K562 (cell line): ENCODE measurements around the gene NSMCE1. TPM values are rescaled to one million over a fixed set of nuclear protein-coding genes. Genes with fewer than 3 reads are reported as not detected.

Source experiments
- ARHGAP35 ChIP-seq: fragments of 450-650 bp; IDR thresholded peaks from 2 replicates; pipeline ENCODE4 v1.6.1; 2018; ENCODE audit not compliant: partially characterized antibody
- ESRRB ChIP-seq: fragments of 250-450 bp; sonication (Bioruptor Pico); IDR thresholded peaks from 2 replicates; pipeline ENCODE4 v1.5.0; 2020; ENCODE audit warnings: mild to moderate bottlenecking, moderate library complexity, borderline replicate concordance
- FIP1L1 ChIP-seq: fragments of 200-400 bp; formaldehyde crosslinking; IDR thresholded peaks from 2 replicates; pipeline ENCODE4 v1.6.1; 2018; ENCODE audit warnings: mild to moderate bottlenecking, low read depth, low read length; ENCODE audit not compliant: poor library complexity, severe bottlenecking
- HNRNPL ChIP-seq: fragments of 200-400 bp; formaldehyde crosslinking; IDR thresholded peaks from 2 replicates; pipeline ENCODE4 v1.6.1; 2017; ENCODE audit warnings: low read depth, mild to moderate bottlenecking, low read length
- IFI16 ChIP-seq: fragments of 250-450 bp; sonication (Bioruptor Pico); IDR thresholded peaks from 2 replicates; pipeline ENCODE4 v2.1.2; 2022; ENCODE audit warnings: mild to moderate bottlenecking, inconsistent platforms
- PTTG1 ChIP-seq: fragments of 450-650 bp; IDR thresholded peaks from 2 replicates; pipeline ENCODE4 v1.6.1; 2016; ENCODE audit warnings: low read depth, mild to moderate bottlenecking, missing genetic modification characterization, missing compliant biosample characterization
- RFX7 ChIP-seq: fragments of 250-450 bp; sonication (Bioruptor Pico); IDR thresholded peaks from 2 replicates; pipeline ENCODE4 v1.5.1; 2021; ENCODE audit warnings: mild to moderate bottlenecking
- ZBTB17 ChIP-seq: fragments of 450-650 bp; formaldehyde crosslinking; IDR thresholded peaks from 2 replicates; pipeline ENCODE4 v1.4.0; 2020; ENCODE audit warnings: mild to moderate bottlenecking
- ZNF121 ChIP-seq: sonication (generic); formaldehyde crosslinking; conservative IDR thresholded peaks from 2 replicates; pipeline ENCODE4 v1.8.0; 2022; ENCODE audit warnings: missing genetic modification reagents
- polyA plus RNA-seq, 8 experiments: library from polyadenylated mRNA; depleted of rRNA in 4 of 8; stranded (reverse) in 5 of 8; unstranded in 3 of 8; fragments of >200 nt; fragmentation: Nextera tagmentation in 2 of 8; fragmentation: Illumina TruSeq in 1 of 8; extraction: Ambion mirVana in 2 of 8; extraction: Trizol in 1 of 8; gene quantifications; 2 replicates each; pipeline versions ENCODE4 v1.2.1 to v1.2.3, GENCODE V29; 2011 to 2014; ENCODE audit warnings: inconsistent platforms in 1 of 8, missing spikeins in 1 of 8
- total RNA-seq, 7 experiments: library from RNA; depleted of rRNA in 6 of 7; stranded (reverse); fragments of >200 nt in 6 of 7; fragmentation: Illumina TruSeq in 2 of 7; extraction: Trizol in 2 of 7; gene quantifications; 2 replicates each; pipeline versions ENCODE4 v1.2.1 to v1.2.3, GENCODE V29; 2011 to 2021; ENCODE audit warnings: low replicate concordance in 1 of 7
- TF ChIP-seq, protein P1 (sequence below), 2 experiments: fragments of 450-650 bp in 1 of 2; sonication (generic) in 1 of 2; formaldehyde crosslinking in 1 of 2; IDR thresholded peaks in 1 of 2; conservative IDR thresholded peaks in 1 of 2; 2 replicates each; pipeline versions ENCODE4 v1.6.1 to v1.8.1; 2016 to 2023; ENCODE audit warnings: mild to moderate bottlenecking in 2 of 2, moderate library complexity in 2 of 2, inconsistent platforms in 1 of 2, missing genetic modification reagents in 1 of 2
- TF ChIP-seq, protein P2 (sequence below): fragments of 250-450 bp; sonication (Bioruptor Pico); IDR thresholded peaks from 2 replicates; pipeline ENCODE4 v1.5.0; 2020; ENCODE audit warnings: mild to moderate bottlenecking, borderline replicate concordance
- TF ChIP-seq, protein P3 (sequence below), 3 experiments: fragments of 200-800 bp in 1 of 3; sonication (Bioruptor generic) in 1 of 3; sonication (generic) in 1 of 3; formaldehyde crosslinking in 1 of 3; IDR thresholded peaks; 2 replicates each; pipeline versions ENCODE4 v1.6.1 to v1.8.0; 2016 to 2022; ENCODE audit warnings: mild to moderate bottlenecking in 2 of 3, missing compliant biosample characterization in 2 of 3, missing genetic modification characterization in 2 of 3, missing genetic modification reagents in 1 of 3
- TF ChIP-seq, protein P4 (sequence below): fragments of 450-650 bp; IDR thresholded peaks from 2 replicates; pipeline ENCODE4 v1.6.1; 2016
- TF ChIP-seq, protein P5 (sequence below): fragments of 250-450 bp; sonication (Bioruptor Pico); IDR thresholded peaks from 2 replicates; pipeline ENCODE4 v1.5.0; 2022; ENCODE audit warnings: mild to moderate bottlenecking
- TF ChIP-seq, protein P6 (sequence below): sonication (generic); formaldehyde crosslinking; IDR thresholded peaks from 2 replicates; pipeline ENCODE4 v1.8.1; 2023; ENCODE audit warnings: mild to moderate bottlenecking, missing genetic modification reagents
- TF ChIP-seq, protein P7 (sequence below): IDR thresholded peaks from 2 replicates; pipeline ENCODE4 v1.6.1; 2012; ENCODE audit warnings: low read depth, low read length, improper control_type of control experiment, borderline replicate concordance

The NSMCE1 gene
- total and polyA plus RNA-seq, 9 of the 15 experiments (the other 6 are each of a cell fraction or from before 2014, with no cell fraction given), result 52.1 to 163 (median 61.5) TPM

DNA sequence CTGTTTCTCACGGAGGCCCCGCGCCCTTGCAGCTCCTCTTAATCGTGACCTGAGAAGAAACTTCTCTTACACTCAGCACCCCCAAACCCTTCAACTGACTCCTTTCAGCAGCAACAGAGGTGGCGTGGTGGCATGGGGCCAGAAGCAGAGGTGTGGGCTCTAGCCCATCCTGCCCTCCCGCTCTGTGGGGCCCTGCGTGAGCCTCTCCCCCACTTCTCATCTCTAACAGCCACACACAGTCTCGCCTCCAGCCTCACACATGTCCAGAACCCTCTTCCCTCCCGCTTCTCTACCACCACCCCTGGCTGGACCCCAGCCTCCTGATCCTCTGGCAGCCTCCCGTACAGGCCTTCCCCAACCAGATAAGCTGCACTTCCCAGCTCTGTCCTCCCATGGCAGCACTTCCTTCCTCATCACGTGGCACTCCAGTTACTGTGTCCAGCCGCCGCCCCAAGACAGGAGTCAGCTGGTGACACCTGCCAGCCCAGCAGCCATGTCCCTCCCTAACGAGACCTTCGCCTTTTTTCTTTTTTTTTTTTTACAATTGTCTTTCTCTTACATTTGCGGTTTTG is 30.5 kb downstream of the NSMCE1 start (continued):
- TF ChIP-seq FIP1L1, result no peak
- TF ChIP-seq, protein P1, sequence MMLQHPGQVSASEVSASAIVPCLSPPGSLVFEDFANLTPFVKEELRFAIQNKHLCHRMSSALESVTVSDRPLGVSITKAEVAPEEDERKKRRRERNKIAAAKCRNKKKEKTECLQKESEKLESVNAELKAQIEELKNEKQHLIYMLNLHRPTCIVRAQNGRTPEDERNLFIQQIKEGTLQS (IDR thresholded peaks at IDR 0.05), result no peak
- TF ChIP-seq, protein P1 (CRISPR knock-in tag; conservative IDR thresholded peaks at IDR 0.05), result no peak
- TF ChIP-seq, protein P2, sequence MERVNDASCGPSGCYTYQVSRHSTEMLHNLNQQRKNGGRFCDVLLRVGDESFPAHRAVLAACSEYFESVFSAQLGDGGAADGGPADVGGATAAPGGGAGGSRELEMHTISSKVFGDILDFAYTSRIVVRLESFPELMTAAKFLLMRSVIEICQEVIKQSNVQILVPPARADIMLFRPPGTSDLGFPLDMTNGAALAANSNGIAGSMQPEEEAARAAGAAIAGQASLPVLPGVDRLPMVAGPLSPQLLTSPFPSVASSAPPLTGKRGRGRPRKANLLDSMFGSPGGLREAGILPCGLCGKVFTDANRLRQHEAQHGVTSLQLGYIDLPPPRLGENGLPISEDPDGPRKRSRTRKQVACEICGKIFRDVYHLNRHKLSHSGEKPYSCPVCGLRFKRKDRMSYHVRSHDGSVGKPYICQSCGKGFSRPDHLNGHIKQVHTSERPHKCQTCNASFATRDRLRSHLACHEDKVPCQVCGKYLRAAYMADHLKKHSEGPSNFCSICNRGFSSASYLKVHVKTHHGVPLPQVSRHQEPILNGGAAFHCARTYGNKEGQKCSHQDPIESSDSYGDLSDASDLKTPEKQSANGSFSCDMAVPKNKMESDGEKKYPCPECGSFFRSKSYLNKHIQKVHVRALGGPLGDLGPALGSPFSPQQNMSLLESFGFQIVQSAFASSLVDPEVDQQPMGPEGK (CRISPR knock-in tag), result no peak
- no peak for TF ChIP-seq IFI16
- TF ChIP-seq ZBTB17, result 0 out of 2 replicates have a peak, but pooled peaks have one; percentile 49
- TF ChIP-seq, protein P3, sequence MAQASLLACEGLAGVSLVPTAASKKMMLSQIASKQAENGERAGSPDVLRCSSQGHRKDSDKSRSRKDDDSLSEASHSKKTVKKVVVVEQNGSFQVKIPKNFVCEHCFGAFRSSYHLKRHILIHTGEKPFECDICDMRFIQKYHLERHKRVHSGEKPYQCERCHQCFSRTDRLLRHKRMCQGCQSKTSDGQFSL (CRISPR knock-in tag; IDR thresholded peaks at IDR 0.05), result no peak
- TF ChIP-seq, protein P3 (tag; IDR thresholded peaks at IDR 0.05), result no peak
- TF ChIP-seq, protein P4, sequence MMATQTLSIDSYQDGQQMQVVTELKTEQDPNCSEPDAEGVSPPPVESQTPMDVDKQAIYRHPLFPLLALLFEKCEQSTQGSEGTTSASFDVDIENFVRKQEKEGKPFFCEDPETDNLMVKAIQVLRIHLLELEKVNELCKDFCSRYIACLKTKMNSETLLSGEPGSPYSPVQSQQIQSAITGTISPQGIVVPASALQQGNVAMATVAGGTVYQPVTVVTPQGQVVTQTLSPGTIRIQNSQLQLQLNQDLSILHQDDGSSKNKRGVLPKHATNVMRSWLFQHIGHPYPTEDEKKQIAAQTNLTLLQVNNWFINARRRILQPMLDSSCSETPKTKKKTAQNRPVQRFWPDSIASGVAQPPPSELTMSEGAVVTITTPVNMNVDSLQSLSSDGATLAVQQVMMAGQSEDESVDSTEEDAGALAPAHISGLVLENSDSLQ, result no peak
- TF ChIP-seq HNRNPL, result no peak
- no peak for TF ChIP-seq PTTG1 (tag)
- TF ChIP-seq RFX7 (CRISPR knock-in tag), result no peak
- TF ChIP-seq, protein P5, sequence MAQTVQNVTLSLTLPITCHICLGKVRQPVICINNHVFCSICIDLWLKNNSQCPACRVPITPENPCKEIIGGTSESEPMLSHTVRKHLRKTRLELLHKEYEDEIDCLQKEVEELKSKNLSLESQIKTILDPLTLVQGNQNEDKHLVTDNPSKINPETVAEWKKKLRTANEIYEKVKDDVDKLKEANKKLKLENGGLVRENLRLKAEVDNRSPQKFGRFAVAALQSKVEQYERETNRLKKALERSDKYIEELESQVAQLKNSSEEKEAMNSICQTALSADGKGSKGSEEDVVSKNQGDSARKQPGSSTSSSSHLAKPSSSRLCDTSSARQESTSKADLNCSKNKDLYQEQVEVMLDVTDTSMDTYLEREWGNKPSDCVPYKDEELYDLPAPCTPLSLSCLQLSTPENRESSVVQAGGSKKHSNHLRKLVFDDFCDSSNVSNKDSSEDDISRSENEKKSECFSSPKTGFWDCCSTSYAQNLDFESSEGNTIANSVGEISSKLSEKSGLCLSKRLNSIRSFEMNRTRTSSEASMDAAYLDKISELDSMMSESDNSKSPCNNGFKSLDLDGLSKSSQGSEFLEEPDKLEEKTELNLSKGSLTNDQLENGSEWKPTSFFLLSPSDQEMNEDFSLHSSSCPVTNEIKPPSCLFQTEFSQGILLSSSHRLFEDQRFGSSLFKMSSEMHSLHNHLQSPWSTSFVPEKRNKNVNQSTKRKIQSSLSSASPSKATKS (CRISPR knock-in tag), result no peak
- TF ChIP-seq, protein P6, sequence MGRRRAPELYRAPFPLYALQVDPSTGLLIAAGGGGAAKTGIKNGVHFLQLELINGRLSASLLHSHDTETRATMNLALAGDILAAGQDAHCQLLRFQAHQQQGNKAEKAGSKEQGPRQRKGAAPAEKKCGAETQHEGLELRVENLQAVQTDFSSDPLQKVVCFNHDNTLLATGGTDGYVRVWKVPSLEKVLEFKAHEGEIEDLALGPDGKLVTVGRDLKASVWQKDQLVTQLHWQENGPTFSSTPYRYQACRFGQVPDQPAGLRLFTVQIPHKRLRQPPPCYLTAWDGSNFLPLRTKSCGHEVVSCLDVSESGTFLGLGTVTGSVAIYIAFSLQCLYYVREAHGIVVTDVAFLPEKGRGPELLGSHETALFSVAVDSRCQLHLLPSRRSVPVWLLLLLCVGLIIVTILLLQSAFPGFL (CRISPR knock-in tag), result no peak
- TF ChIP-seq, protein P7, sequence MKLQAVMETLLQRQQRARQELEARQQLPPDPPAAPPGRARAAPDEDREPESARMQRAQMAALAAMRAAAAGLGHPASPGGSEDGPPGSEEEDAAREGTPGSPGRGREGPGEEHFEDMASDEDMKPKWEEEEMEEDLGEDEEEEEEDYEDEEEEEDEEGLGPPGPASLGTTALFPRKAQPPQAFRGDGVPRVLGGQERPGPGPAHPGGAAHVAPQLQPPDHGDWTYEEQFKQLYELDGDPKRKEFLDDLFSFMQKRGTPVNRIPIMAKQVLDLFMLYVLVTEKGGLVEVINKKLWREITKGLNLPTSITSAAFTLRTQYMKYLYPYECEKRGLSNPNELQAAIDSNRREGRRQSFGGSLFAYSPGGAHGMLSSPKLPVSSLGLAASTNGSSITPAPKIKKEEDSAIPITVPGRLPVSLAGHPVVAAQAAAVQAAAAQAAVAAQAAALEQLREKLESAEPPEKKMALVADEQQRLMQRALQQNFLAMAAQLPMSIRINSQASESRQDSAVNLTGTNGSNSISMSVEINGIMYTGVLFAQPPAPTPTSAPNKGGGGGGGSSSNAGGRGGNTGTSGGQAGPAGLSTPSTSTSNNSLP, result no peak
- TF ChIP-seq ZNF121 (CRISPR knock-in tag), result no peak
- TF ChIP-seq ARHGAP35, result no peak
- TF ChIP-seq ESRRB (CRISPR knock-in tag), result no peak
